ENCODE results near the gene TBR1. TPM values are rescaled to one million over a fixed set of nuclear protein-coding genes. Genes with fewer than 3 reads are reported as not detected.

The TBR1 gene
- total and polyA plus RNA-seq, 12 donors = not detected

GRCh38 chr2:161388146-161388779 lies 27.8 kb upstream of the TBR1 start:
- no peak for TF ChIP-seq CTCF (IDR thresholded peaks at IDR 0.05)
- DNase-seq (no peak), ATAC-seq (no peak)
- H3K27me3 ChIP-seq = no peaks in the 10 kb centered on the region
- H3K4me1 ChIP-seq = no peaks in the 10 kb centered on the region
- peaks cover 0 to 59% (median 3%) of the 10 kb centered on the region in 9 donors for H3K36me3 ChIP-seq
- intact Hi-C loops (cut with DNase I) = no loop called here
- WGBS, 2 donors = 90 to 94% methylated on average over 2 of the region's 2 CpGs
- no peaks in the 10 kb centered on the region for H3K9me3 ChIP-seq
- no peak overlapping the region for H3K4me3 ChIP-seq
- no peak overlapping the region for H3K27ac ChIP-seq

GRCh38 chr2:161391737-161392506 lies 24.2 kb upstream of the TBR1 start:
- Histone ChIP-seq H3K27me3 (no peaks in the 10 kb centered on the region), H3K36me3 (peaks cover 0 to 80% (median 11%) of the 10 kb centered on the region in 9 donors), H3K4me3 (no peak overlapping the region), H3K4me1 (no peaks in the 10 kb centered on the region), H3K27ac (no peak overlapping the region), H3K9me3 (no peaks in the 10 kb centered on the region)
- DNase-seq (no peak), ATAC-seq (no peak)
- 93 to 94% methylated on average over 4 of the region's 4 CpGs for WGBS, 2 donors
- no peak for TF ChIP-seq CTCF (IDR thresholded peaks at IDR 0.05)
- intact Hi-C loops (cut with DNase I) = no loop called here

GRCh38 chr2:161400076-161400475 lies 16.0 kb upstream of the TBR1 start:
- no peaks in the 10 kb centered on the region for H3K27me3 ChIP-seq
- peaks cover 0 to 82% (median 26%) of the 10 kb centered on the region in 9 donors for H3K36me3 ChIP-seq
- no peaks in the 10 kb centered on the region for H3K4me1 ChIP-seq
- H3K9me3 ChIP-seq = no peaks in the 10 kb centered on the region
- no peak overlapping the region for H3K4me3 ChIP-seq
- TF ChIP-seq CTCF (IDR thresholded peaks at IDR 0.05) = no peak
- WGBS, 2 donors = 97 to 100% methylated on average over 2 of the region's 2 CpGs
- no peak overlapping the region for H3K27ac ChIP-seq
- no peak for DNase-seq
- intact Hi-C loops (cut with DNase I) = no loop called here
- no peak for ATAC-seq

- peaks cover 0 to 60% (median 12%) of the 10 kb centered on the region in 9 donors for H3K36me3 ChIP-seq
- WGBS, 2 donors = 92 to 95% methylated on average over 4 of the region's 4 CpGs
- intact Hi-C loops (cut with DNase I) = no loop called here
- no peaks in the 10 kb centered on the region for H3K4me1 ChIP-seq
- H3K27me3 ChIP-seq = no peaks in the 10 kb centered on the region
- H3K4me3 ChIP-seq = no peak overlapping the region
- H3K27ac ChIP-seq = no peak overlapping the region
- no peak for TF ChIP-seq CTCF (IDR thresholded peaks at IDR 0.05)
- no peak for ATAC-seq
- H3K9me3 ChIP-seq = no peaks in the 10 kb centered on the region
- no peak for DNase-seq
Measured at GRCh38 chr2:161402297-161402696, 13.8 kb upstream of the TBR1 start.
